Suppressor macrophage treated with lipopolysaccharide for 1 hour (primary cell): ENCODE measurements around the gene NKD1.
A peak's percentile ranks its signal among the peaks of the same experiment; 100 is the strongest.

Source experiments
- DNase-seq, 3 donors: peaks; one replicate each; pipeline ENCODE4 v3.0.0-alpha.2; 2020 to 2022

NKD1 gene

GRCh38 chr16:50631985-50632576 lies 83.9 kb downstream of the NKD1 start:
- DNase-seq: no peak

GRCh38 chr16:50632927-50633800 lies 85.0 kb downstream of the NKD1 start:
- no peak for DNase-seq

- DNase-seq: no peak
These were observed 85.9 kb downstream of the NKD1 start for GRCh38 chr16:50634090-50634489.

DNA sequence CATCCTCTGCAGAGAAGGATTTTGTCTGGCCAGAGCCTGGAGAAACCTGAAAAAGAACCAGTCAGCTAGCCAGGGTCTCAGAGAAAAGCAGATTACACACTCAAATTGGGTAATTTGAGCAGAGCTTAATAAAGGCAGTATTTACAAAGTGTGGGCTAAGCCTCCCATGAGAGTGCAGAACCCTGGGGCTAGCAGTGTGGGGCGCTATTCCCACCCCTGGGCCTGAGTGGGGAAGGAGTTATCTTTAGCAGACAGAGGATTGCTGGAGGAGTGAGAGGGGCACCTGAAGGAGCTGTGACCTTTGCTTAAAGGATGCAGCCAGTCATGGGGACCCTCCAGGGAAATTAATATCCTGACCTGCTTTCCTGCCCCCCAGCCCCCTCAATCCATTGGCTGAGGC lies 86.8 kb downstream of the NKD1 start:
- DNase-seq: no peak

DNA sequence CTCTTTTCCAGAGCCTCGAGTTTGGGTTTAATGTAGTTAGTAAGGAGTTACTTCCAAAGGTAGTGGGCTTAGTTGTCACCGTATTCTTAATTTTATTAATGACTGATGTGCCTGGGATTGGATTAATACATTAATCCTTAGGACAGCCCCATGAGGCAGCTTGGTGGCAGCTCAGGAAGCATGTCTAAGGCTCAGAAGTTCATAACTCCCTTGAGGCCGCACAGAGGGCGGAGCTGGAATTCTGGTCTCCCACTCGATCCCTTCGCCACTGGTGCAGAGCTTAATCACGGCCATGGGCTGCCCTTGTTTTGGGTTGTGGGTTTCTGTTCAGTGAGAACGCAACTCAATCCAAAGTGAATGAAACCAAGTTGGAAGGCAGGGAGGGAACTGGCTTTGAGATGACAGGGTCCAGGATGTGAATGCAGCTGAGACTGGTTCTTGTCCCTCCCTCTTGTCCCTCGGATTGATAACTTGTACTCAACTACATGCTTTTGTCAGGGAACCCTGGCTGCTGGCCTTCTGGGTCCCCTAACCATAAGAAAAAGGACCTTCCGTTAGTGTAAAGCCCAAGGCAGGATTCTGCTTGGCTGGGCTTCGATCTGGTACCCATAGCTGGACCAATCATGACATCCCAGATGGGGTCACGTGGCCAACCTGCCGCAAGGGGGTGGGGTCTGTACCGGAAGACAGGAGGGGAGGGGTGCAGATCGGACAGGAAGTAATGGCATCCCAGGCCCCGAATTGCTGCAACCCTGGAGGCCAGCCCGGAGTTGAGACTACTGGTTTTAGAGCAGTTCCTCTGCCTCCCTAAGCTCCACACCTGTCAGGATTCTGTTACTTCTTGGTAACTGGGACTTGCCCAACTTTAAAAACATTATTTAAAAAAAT lies 87.6 kb downstream of the NKD1 start:
- DNase-seq: no peak

DNA sequence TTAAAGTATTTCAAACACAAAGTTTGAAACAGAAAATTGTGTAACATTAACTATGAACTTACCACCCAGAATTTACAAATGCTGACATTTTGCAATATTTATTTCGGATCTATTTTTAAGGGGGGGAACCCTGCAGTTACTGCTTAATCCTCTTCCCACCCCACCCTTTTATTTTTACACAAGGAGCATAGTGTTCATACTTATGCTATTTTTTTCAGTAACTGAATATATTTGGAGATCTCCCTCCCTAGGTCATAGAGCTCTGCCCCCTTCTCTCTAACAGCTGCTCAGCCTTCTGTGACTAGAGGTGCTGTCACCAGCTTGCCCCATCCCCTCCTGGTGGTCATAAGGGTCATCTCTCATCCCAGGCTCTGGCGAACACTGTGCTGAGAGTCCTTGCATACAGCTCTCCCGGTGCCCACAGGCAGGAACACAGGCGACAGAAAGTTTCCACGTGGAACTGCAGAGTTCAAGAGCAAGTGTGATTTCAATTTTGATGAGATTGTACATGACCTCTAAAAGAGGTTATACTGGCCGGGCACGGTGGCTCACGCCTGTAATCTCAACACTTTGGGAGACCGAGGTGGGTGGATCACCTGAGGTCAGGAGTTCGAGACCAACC lies 88.7 kb downstream of the NKD1 start:
- no peak for DNase-seq

- DNase-seq: no peak
These were observed 89.8 kb downstream of the NKD1 start for GRCh38 chr16:50637716-50638602.

GRCh38 chr16:50638816-50639670 lies 90.8 kb downstream of the NKD1 start:
- no peak for DNase-seq

DNA sequence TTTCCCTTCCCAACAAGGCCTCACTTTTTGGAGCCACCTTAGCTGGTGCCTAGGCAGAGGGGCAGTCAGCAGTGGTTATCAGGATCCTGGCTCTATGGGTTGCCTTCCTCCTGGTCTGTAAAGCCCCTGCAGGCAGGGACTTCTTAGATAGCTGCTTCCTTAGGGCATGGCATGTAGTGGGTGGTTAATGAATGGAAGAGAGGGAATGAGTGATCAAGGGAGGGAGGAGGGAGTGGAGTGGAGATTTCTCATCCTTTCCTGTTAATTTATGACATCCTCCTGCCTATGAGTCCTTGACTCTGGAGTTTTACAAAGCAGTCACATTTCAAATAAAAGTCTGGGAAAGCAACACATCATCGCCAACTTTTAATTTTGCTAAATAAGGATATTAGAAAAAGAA lies 92.2 kb downstream of the NKD1 start:
- no peak for DNase-seq

- no peak for DNase-seq
These were observed 93.0 kb downstream of the NKD1 start for GRCh38 chr16:50640919-50641817.

DNA sequence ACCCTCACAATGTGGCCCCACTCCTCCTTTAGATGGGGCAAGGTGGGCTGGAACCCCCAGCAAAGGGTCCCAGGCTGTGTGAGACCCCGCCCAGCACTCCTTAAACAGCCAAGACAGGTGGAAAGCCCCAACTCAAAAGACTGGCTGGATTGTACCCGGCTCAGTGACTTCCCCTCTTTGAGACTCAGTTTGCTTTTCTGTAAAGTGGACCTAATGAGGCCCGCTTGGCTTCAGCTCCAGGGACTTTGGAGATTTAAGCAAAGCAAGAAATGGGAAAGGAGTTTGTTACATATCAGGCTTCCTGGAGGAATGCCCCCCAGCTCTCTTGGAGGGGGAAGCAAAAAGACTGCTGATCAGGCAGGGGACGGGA lies 93.6 kb downstream of the NKD1 start:
- DNase-seq: no peak

- DNase-seq: no peak
These were observed 94.2 kb downstream of the NKD1 start for GRCh38 chr16:50642349-50642748.

DNA sequence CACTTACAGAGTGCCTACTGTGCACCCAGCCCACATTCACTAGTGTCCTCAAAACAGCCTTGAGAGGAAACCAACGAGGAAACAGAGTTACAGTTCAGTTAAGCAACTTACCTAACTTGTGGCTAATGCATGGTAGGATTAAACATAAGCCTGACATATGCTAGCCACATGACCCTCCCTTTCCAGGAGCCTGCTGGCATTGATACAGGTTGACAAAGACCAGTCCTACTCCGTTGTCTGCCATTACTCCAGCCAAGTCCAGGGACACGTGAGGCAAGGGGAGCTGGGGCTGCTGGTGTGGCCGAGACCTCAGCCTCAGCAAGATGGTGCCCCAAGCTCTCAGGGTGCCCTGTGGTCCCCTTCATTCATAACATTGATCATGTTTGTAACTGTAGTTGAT lies 95.0 kb downstream of the NKD1 start:
- DNase-seq: no peak

DNA sequence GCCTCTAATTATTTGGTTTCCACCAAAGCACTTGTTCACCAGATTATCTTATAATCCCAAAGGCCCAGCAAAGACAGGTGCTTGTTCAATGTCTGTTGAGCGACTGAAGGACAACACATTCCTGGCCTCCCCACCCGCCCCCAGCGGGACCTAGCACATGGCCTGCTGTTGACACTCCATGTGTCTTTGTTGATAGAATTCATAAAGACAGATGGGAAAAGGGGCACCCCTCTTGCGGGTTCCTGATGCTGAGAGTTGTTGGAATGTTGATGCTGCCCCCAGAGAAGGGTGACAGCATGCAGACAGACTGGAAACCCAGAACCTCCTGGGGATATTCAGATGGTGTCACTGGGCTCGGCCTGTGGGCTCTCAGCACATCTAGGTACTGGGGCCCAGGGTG lies 96.0 kb downstream of the NKD1 start:
- no peak for DNase-seq

GRCh38 chr16:50644729-50645128 lies 96.5 kb downstream of the NKD1 start:
- peak; percentile 61 to 69 (median 62) for DNase-seq

GRCh38 chr16:50645563-50646220 lies 97.5 kb downstream of the NKD1 start:
- no peak for DNase-seq

- no peak for DNase-seq
These were observed 98.1 kb downstream of the NKD1 start for GRCh38 chr16:50646345-50646744.

GRCh38 chr16:50651835-50652438 lies 103.7 kb downstream of the NKD1 start:
- no peak for DNase-seq

- DNase-seq: no peak
These were observed 104.7 kb downstream of the NKD1 start for GRCh38 chr16:50652836-50653425.
